ENCODE data around the gene NUTM2E.
"Not testable (repeated sequence)": the region's sequence is repeated elsewhere in the genome, so short reads cannot be mapped to it uniquely, and the experiment has no call there.

DNA sequence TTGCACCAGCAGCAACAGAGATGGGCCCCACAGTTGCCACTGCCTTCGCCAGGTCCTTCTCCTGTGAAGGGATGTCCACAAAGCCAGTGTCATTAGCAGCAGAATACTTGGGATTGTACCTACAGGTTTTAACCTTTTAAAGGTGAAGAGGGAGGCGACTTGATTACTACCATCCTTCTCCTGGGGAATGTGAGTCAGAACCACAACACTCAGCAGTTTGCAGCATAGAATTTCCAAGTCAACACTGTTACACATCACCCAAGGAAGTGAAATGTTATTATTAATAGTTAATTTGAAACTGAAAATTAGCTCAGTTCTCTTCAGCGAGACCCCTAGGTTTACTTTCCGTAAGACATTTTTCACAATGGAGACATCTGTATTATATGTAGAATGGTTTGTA, 45.2 kb downstream of the NUTM2E start:
- TF ChIP-seq CTCF (IDR thresholded peaks at IDR 0.05; ENCODE audit: low read depth, low read length); EZH2phosphoT487 (IDR thresholded peaks at IDR 0.05; ENCODE audit: low read depth): not testable (repeated sequence)

Data from OCI-LY3 (cell line).